Pancreas (tissue), 10 donors: Measurements from ENCODE around the gene TMCC3. TPM values are rescaled to one million over a fixed set of nuclear protein-coding genes. Genes with fewer than 3 reads are reported as not detected.

Experiments
- ATAC-seq, 4 donors: fragments of 200-7000 bp; cut with Tn5 transposase; one replicate each; pipeline versions ENCODE4 v1.8.0 to v1.9.1; 2020; ENCODE audit warnings: mild to moderate bottlenecking in 4 of 4, moderate library complexity in 4 of 4
- DNase-seq, 6 donors: peaks; one replicate each; pipeline ENCODE4 v3.0.0-alpha.2; 2020
- FAIRE-seq: peaks from 2 replicates; lab custom pipeline; 2012; peaks lifted over from hg19 to GRCh38; lab: Jason Lieb, UNC
- H3K27ac ChIP-seq, 4 donors: fragments of 200-600 bp; sonication (generic); 1 replicate in 3 of 4; 2 replicates in 1 of 4; pipeline versions ENCODE4 v1.5.0 to v1.8.0; 2020
- H3K27me3 ChIP-seq, 4 donors: fragments of 200-600 bp; one replicate each; pipeline ENCODE4 v1.8.0; 2021
- H3K36me3 ChIP-seq, 3 donors: fragments of 200-600 bp; sonication (generic) in 1 of 3; one replicate each; pipeline versions ENCODE4 v1.5.0 to v1.8.0; 2020 to 2021
- H3K4me1 ChIP-seq, 3 donors: fragments of 200-600 bp; one replicate each; pipeline ENCODE4 v1.8.0; 2021
- H3K4me3 ChIP-seq, 4 donors: fragments of 200-600 bp; sonication (generic) in 2 of 4; one replicate each; pipeline versions ENCODE4 v1.5.0 to v1.8.0; 2020 to 2021
- H3K9me3 ChIP-seq, 4 donors: fragments of 200-600 bp; one replicate each; pipeline ENCODE4 v1.8.0; 2021
- CTCF ChIP-seq, 4 donors: fragments of 200-600 bp; sonication (generic) in 3 of 4; IDR thresholded peaks; one replicate each; pipeline versions ENCODE4 v1.5.0 to v1.8.0; 2021; ENCODE audit warnings: antibody characterized with exemption in 4 of 4
- WGBS, 2 donors: extraction: QIAGEN DNeasy Blood & Tissue Kit; methylation state at CpG; one replicate each; pipeline ENCODE4 v1.1.7; 2013; 5-methylcytosine and 5-hydroxymethylcytosine counted together
- intact Hi-C, 3 donors: fragments of 100-400 bp; cut with DNase I; formaldehyde crosslinking; loops; one replicate each; pipeline versions ENCODE4 v1.11.1 to v1.14.2; 2022
- polyA plus RNA-seq, 2 donors: library from polyadenylated mRNA; stranded (reverse); fragments of 200-250 nt; gene quantifications; one replicate each; pipeline ENCODE4 v1.2.3, GENCODE V29; 2013
- total RNA-seq, 6 donors: library from RNA; stranded (reverse); fragmentation: NEBNext Ultra II Directional in 4 of 6; extraction: Animal tissue kit (Norgen Biotek cat#: 25700) in 4 of 6; gene quantifications; one replicate each; pipeline versions ENCODE4 v1.2.1 to v1.2.4, GENCODE V29; 2021 to 2023
- donor health status: healthy with polysubstance abuse.
- donor health status: DM: no; HTN: no; CAD: no; lungs with moderate emphysema.
- donor health status: DM: no; HTN: no; CAD: no.
- donor health status: control.
- donor health status: control.
- donor health status: Bipolar disorder and iron deficiency.
- donor health status: DM: yes; HTN: yes; CAD: no.
- donor health status: DM: no; HTN: no; CAD: no.
- donor health status: DM: no; HTN: no; CAD: no.
- donor health status: DM: yes; HTN: yes; CAD: no.

TMCC3 gene
- total and polyA plus RNA-seq, 8 donors: 1.0 to 6.9 (median 2.3) TPM

GRCh38 chr12:94648578-94648977 lies 1.8 kb downstream of the TMCC3 start:
- TF ChIP-seq CTCF (IDR thresholded peaks at IDR 0.05): no peak
- FAIRE-seq (no peak), DNase-seq (no peak), ATAC-seq (no peak)
- Histone ChIP-seq H3K36me3 (no peaks in the 10 kb centered on the region), H3K4me3 (peak overlapping the region in 1 of 4 donors; percentile 69), H3K4me1 (peaks cover 0 to 2% (median 0%) of the 10 kb centered on the region in 3 donors), H3K27me3 (no peaks in the 10 kb centered on the region), H3K9me3 (no peaks in the 10 kb centered on the region), H3K27ac (peak overlapping the region in 1 of 4 donors; percentile 38)
- WGBS, 2 donors: 71 to 78% methylated on average over 4 of the region's 4 CpGs
- intact Hi-C loops: no loop called here

- H3K4me1 ChIP-seq: peaks cover 0 to 2% (median 0%) of the 10 kb centered on the region in 3 donors
- no peaks in the 10 kb centered on the region for H3K9me3 ChIP-seq
- ATAC-seq (peak in 3 of 4 donors; percentile 24 to 70 (median 61)), FAIRE-seq (no peak), DNase-seq (peak in 1 of 6 donors; percentile 28)
- no peak for TF ChIP-seq CTCF (IDR thresholded peaks at IDR 0.05)
- H3K27ac ChIP-seq: peak overlapping the region in 1 of 4 donors; percentile 4
- H3K36me3 ChIP-seq: no peaks in the 10 kb centered on the region
- no peak overlapping the region for H3K4me3 ChIP-seq
- WGBS, 2 donors: 78 to 81% methylated on average over 14 of the region's 14 CpGs
- intact Hi-C loops: no loop called here
- no peaks in the 10 kb centered on the region for H3K27me3 ChIP-seq
Observed at GRCh38 chr12:94644141-94644979, 6.0 kb downstream of the TMCC3 start.

GRCh38 chr12:94643606-94644005 lies 6.8 kb downstream of the TMCC3 start:
- Histone ChIP-seq H3K9me3 (no peaks in the 10 kb centered on the region), H3K27me3 (no peaks in the 10 kb centered on the region), H3K4me3 (no peak overlapping the region), H3K36me3 (no peaks in the 10 kb centered on the region), H3K27ac (peak overlapping the region in 1 of 4 donors; percentile 4), H3K4me1 (no peaks in the 10 kb centered on the region)
- peak in 2 of 4 donors; percentile 67 to 70 for ATAC-seq
- no peak for TF ChIP-seq CTCF (IDR thresholded peaks at IDR 0.05)
- intact Hi-C loops: no loop called here
- DNase-seq: no peak
- WGBS, 2 donors: 88 to 91% methylated on average over 3 of the region's 3 CpGs
- no peak for FAIRE-seq

- 87 to 97% methylated on average over 7 of the region's 7 CpGs for WGBS, 2 donors
- H3K9me3 ChIP-seq: no peaks in the 10 kb centered on the region
- H3K36me3 ChIP-seq: no peaks in the 10 kb centered on the region
- H3K4me1 ChIP-seq: no peaks in the 10 kb centered on the region
- FAIRE-seq (no peak), ATAC-seq (no peak), DNase-seq (no peak)
- no peak overlapping the region for H3K27ac ChIP-seq
- intact Hi-C loops: no loop called here
- no peaks in the 10 kb centered on the region for H3K27me3 ChIP-seq
- no peak overlapping the region for H3K4me3 ChIP-seq
- TF ChIP-seq CTCF (IDR thresholded peaks at IDR 0.05): no peak
Observed at GRCh38 chr12:94641283-94641682, 9.1 kb downstream of the TMCC3 start.
